Measurements from ENCODE around the gene DPF3. TPM values are rescaled to one million over a fixed set of nuclear protein-coding genes. Genes with fewer than 3 reads are reported as not detected.

The DPF3 gene
- polyA plus RNA-seq, 4 donors, result 1.0 to 2.4 (median 1.5) TPM

- DNase-seq (no peak), FAIRE-seq (no peak)
- 77 to 95% (median 88%) methylated on average over 3 of the region's 3 CpGs for WGBS, 3 donors
Observed at GRCh38 chr14:72818998-72819397, 74.9 kb downstream of the DPF3 start.

GRCh38 chr14:72816287-72816686, 77.6 kb downstream of the DPF3 start:
- Histone ChIP-seq H3K27me3 (ENCODE audit: control insufficient read depth in 3 of 3, insufficient read depth in 3 of 3, low read length in 3 of 3) (no peaks in the 10 kb centered on the region), H3K9me3 (ENCODE audit: control insufficient read depth in 2 of 2, insufficient read depth in 1 of 2, low read depth in 1 of 2, low read length in 1 of 2) (peaks cover 0 to 2% of the 10 kb centered on the region in 2 donors), H3K36me3 (ENCODE audit: control insufficient read depth in 3 of 3, insufficient read depth in 2 of 3, low read depth in 1 of 3, low read length in 3 of 3) (no peaks in the 10 kb centered on the region), H3K4me3 (ENCODE audit: low read depth in 1 of 3, low read length in 3 of 3) (no peak overlapping the region), H3K27ac (ENCODE audit: low read depth in 1 of 3, low read length in 2 of 3) (no peak overlapping the region), H3K4me1 (ENCODE audit: control insufficient read depth in 3 of 3, insufficient read depth in 2 of 3, low read depth in 1 of 3, low read length in 2 of 3) (no peaks in the 10 kb centered on the region)
- no peak for DNase-seq
- no peak for FAIRE-seq
- WGBS, 3 donors, result 78 to 83% (median 81%) methylated on average over 2 of the region's 2 CpGs

More at GRCh38 chr14:72818998-72819397, 74.9 kb downstream of the DPF3 start:
- Histone ChIP-seq H3K36me3 (ENCODE audit: control insufficient read depth in 3 of 3, insufficient read depth in 2 of 3, low read depth in 1 of 3, low read length in 3 of 3) (no peaks in the 10 kb centered on the region), H3K27me3 (ENCODE audit: control insufficient read depth in 3 of 3, insufficient read depth in 3 of 3, low read length in 3 of 3) (no peaks in the 10 kb centered on the region), H3K4me1 (ENCODE audit: control insufficient read depth in 3 of 3, insufficient read depth in 2 of 3, low read depth in 1 of 3, low read length in 2 of 3) (no peaks in the 10 kb centered on the region), H3K4me3 (ENCODE audit: low read depth in 1 of 3, low read length in 3 of 3) (no peak overlapping the region), H3K27ac (ENCODE audit: low read depth in 1 of 3, low read length in 2 of 3) (no peak overlapping the region), H3K9me3 (ENCODE audit: control insufficient read depth in 2 of 2, insufficient read depth in 1 of 2, low read depth in 1 of 2, low read length in 1 of 2) (peaks cover 0 to 2% of the 10 kb centered on the region in 2 donors)

- H3K36me3 ChIP-seq (ENCODE audit: control insufficient read depth in 3 of 3, insufficient read depth in 2 of 3, low read depth in 1 of 3, low read length in 3 of 3), result no peaks in the 10 kb centered on the region
Observed at GRCh38 chr14:72815430-72815829, 78.5 kb downstream of the DPF3 start.

GRCh38 chr14:72812292-72812851, 81.5 kb downstream of the DPF3 start:
- 78 to 85% (median 85%) methylated on average over 17 of the region's 17 CpGs for WGBS, 3 donors
- H3K27me3 ChIP-seq (ENCODE audit: control insufficient read depth in 3 of 3, insufficient read depth in 3 of 3, low read length in 3 of 3), result no peaks in the 10 kb centered on the region
- DNase-seq (no peak), FAIRE-seq (no peak)
- no peak overlapping the region for H3K4me3 ChIP-seq (ENCODE audit: low read depth in 1 of 3, low read length in 3 of 3)
- no peaks in the 10 kb centered on the region for H3K36me3 ChIP-seq (ENCODE audit: control insufficient read depth in 3 of 3, insufficient read depth in 2 of 3, low read depth in 1 of 3, low read length in 3 of 3)
- no peak overlapping the region for H3K27ac ChIP-seq (ENCODE audit: low read depth in 1 of 3, low read length in 2 of 3)
- H3K4me1 ChIP-seq (ENCODE audit: control insufficient read depth in 3 of 3, insufficient read depth in 2 of 3, low read depth in 1 of 3, low read length in 2 of 3), result no peaks in the 10 kb centered on the region
- peaks cover 0 to 3% of the 10 kb centered on the region in 2 donors for H3K9me3 ChIP-seq (ENCODE audit: control insufficient read depth in 2 of 2, insufficient read depth in 1 of 2, low read depth in 1 of 2, low read length in 1 of 2)

More at GRCh38 chr14:72815430-72815829, 78.5 kb downstream of the DPF3 start:
- DNase-seq (no peak), FAIRE-seq (no peak)
- no peaks in the 10 kb centered on the region for H3K4me1 ChIP-seq (ENCODE audit: control insufficient read depth in 3 of 3, insufficient read depth in 2 of 3, low read depth in 1 of 3, low read length in 2 of 3)
- WGBS, 3 donors, result 65 to 73% (median 71%) methylated on average over 4 of the region's 4 CpGs
- H3K27me3 ChIP-seq (ENCODE audit: control insufficient read depth in 3 of 3, insufficient read depth in 3 of 3, low read length in 3 of 3), result no peaks in the 10 kb centered on the region
- peaks cover 0 to 2% of the 10 kb centered on the region in 2 donors for H3K9me3 ChIP-seq (ENCODE audit: control insufficient read depth in 2 of 2, insufficient read depth in 1 of 2, low read depth in 1 of 2, low read length in 1 of 2)
- H3K4me3 ChIP-seq (ENCODE audit: low read depth in 1 of 3, low read length in 3 of 3), result no peak overlapping the region
- no peak overlapping the region for H3K27ac ChIP-seq (ENCODE audit: low read depth in 1 of 3, low read length in 2 of 3)

- DNase-seq, result no peak
- no peak for FAIRE-seq
- 67 to 88% (median 68%) methylated on average over 8 of the region's 8 CpGs for WGBS, 3 donors
Observed at GRCh38 chr14:72810201-72810600, 83.7 kb downstream of the DPF3 start.

GRCh38 chr14:72809063-72809462, 84.8 kb downstream of the DPF3 start:
- peaks cover 0 to 3% of the 10 kb centered on the region in 2 donors for H3K9me3 ChIP-seq (ENCODE audit: control insufficient read depth in 2 of 2, insufficient read depth in 1 of 2, low read depth in 1 of 2, low read length in 1 of 2)
- H3K36me3 ChIP-seq (ENCODE audit: control insufficient read depth in 3 of 3, insufficient read depth in 2 of 3, low read depth in 1 of 3, low read length in 3 of 3), result no peaks in the 10 kb centered on the region
- FAIRE-seq (no peak), DNase-seq (no peak)
- H3K27me3 ChIP-seq (ENCODE audit: control insufficient read depth in 3 of 3, insufficient read depth in 3 of 3, low read length in 3 of 3), result no peaks in the 10 kb centered on the region
- H3K27ac ChIP-seq (ENCODE audit: low read depth in 1 of 3, low read length in 2 of 3), result no peak overlapping the region
- H3K4me3 ChIP-seq (ENCODE audit: low read depth in 1 of 3, low read length in 3 of 3), result no peak overlapping the region
- 72 to 80% (median 79%) methylated on average over 6 of the region's 6 CpGs for WGBS, 3 donors
- no peaks in the 10 kb centered on the region for H3K4me1 ChIP-seq (ENCODE audit: control insufficient read depth in 3 of 3, insufficient read depth in 2 of 3, low read depth in 1 of 3, low read length in 2 of 3)

More at GRCh38 chr14:72810201-72810600, 83.7 kb downstream of the DPF3 start:
- H3K4me1 ChIP-seq (ENCODE audit: control insufficient read depth in 3 of 3, insufficient read depth in 2 of 3, low read depth in 1 of 3, low read length in 2 of 3), result no peaks in the 10 kb centered on the region
- H3K4me3 ChIP-seq (ENCODE audit: low read depth in 1 of 3, low read length in 3 of 3), result no peak overlapping the region
- H3K27me3 ChIP-seq (ENCODE audit: control insufficient read depth in 3 of 3, insufficient read depth in 3 of 3, low read length in 3 of 3), result no peaks in the 10 kb centered on the region
- peaks cover 0 to 3% of the 10 kb centered on the region in 2 donors for H3K9me3 ChIP-seq (ENCODE audit: control insufficient read depth in 2 of 2, insufficient read depth in 1 of 2, low read depth in 1 of 2, low read length in 1 of 2)
- no peaks in the 10 kb centered on the region for H3K36me3 ChIP-seq (ENCODE audit: control insufficient read depth in 3 of 3, insufficient read depth in 2 of 3, low read depth in 1 of 3, low read length in 3 of 3)
- no peak overlapping the region for H3K27ac ChIP-seq (ENCODE audit: low read depth in 1 of 3, low read length in 2 of 3)

- WGBS, 3 donors, result 79 to 94% (median 90%) methylated on average over 4 of the region's 4 CpGs
- Histone ChIP-seq H3K9me3 (ENCODE audit: control insufficient read depth in 2 of 2, insufficient read depth in 1 of 2, low read depth in 1 of 2, low read length in 1 of 2) (peaks cover 0 to 3% of the 10 kb centered on the region in 2 donors), H3K4me1 (ENCODE audit: control insufficient read depth in 3 of 3, insufficient read depth in 2 of 3, low read depth in 1 of 3, low read length in 2 of 3) (no peaks in the 10 kb centered on the region), H3K27ac (ENCODE audit: low read depth in 1 of 3, low read length in 2 of 3) (no peak overlapping the region), H3K36me3 (ENCODE audit: control insufficient read depth in 3 of 3, insufficient read depth in 2 of 3, low read depth in 1 of 3, low read length in 3 of 3) (no peaks in the 10 kb centered on the region), H3K4me3 (ENCODE audit: low read depth in 1 of 3, low read length in 3 of 3) (no peak overlapping the region), H3K27me3 (ENCODE audit: control insufficient read depth in 3 of 3, insufficient read depth in 3 of 3, low read length in 3 of 3) (no peaks in the 10 kb centered on the region)
- DNase-seq (no peak), FAIRE-seq (no peak)
Observed at GRCh38 chr14:72808564-72808963, 85.3 kb downstream of the DPF3 start.

- Histone ChIP-seq H3K4me1 (ENCODE audit: control insufficient read depth in 3 of 3, insufficient read depth in 2 of 3, low read depth in 1 of 3, low read length in 2 of 3) (no peaks in the 10 kb centered on the region), H3K36me3 (ENCODE audit: control insufficient read depth in 3 of 3, insufficient read depth in 2 of 3, low read depth in 1 of 3, low read length in 3 of 3) (no peaks in the 10 kb centered on the region), H3K9me3 (ENCODE audit: control insufficient read depth in 2 of 2, insufficient read depth in 1 of 2, low read depth in 1 of 2, low read length in 1 of 2) (no peaks in the 10 kb centered on the region), H3K27ac (ENCODE audit: low read depth in 1 of 3, low read length in 2 of 3) (no peak overlapping the region), H3K27me3 (ENCODE audit: control insufficient read depth in 3 of 3, insufficient read depth in 3 of 3, low read length in 3 of 3) (no peaks in the 10 kb centered on the region), H3K4me3 (ENCODE audit: low read depth in 1 of 3, low read length in 3 of 3) (no peak overlapping the region)
- DNase-seq, result no peak
- FAIRE-seq, result no peak
- 87 to 93% (median 88%) methylated on average over 3 of the region's 3 CpGs for whole genome bisulfite sequencing, 3 donors
Observed at GRCh38 chr14:72802588-72802946, 91.3 kb downstream of the DPF3 start.

Data from small intestine (tissue), 7 donors.